HepG2 (cell line): ENCODE measurements around the gene HSPB9. TPM values are rescaled to one million over a fixed set of nuclear protein-coding genes. Genes with fewer than 3 reads are reported as not detected.
A peak's percentile ranks its signal among the peaks of the same experiment; 100 is the strongest.

Source experiments
- DMTF1 ChIP-seq: sonication (generic); formaldehyde crosslinking; IDR thresholded peaks from 2 replicates; pipeline ENCODE4 v1.4.0; 2020; ENCODE audit warnings: mild to moderate bottlenecking, missing genetic modification reagents
- GATAD2A ChIP-seq: IDR thresholded peaks from 2 replicates; pipeline ENCODE4 v1.6.1; 2016
- POLR2A ChIP-seq, 2 experiments: IDR thresholded peaks; 2 replicates each; pipeline ENCODE4 v1.6.1; 2011; ENCODE audit warnings: low read depth in 2 of 2, low read length in 2 of 2, mild to moderate bottlenecking in 1 of 2, moderate library complexity in 1 of 2; ENCODE audit not compliant: insufficient read depth in 1 of 2
- RARA ChIP-seq: IDR thresholded peaks from 2 replicates; pipeline ENCODE4 v1.6.1; 2016; ENCODE audit warnings: missing genetic modification reagents, missing compliant biosample characterization
- SOX13 ChIP-seq, 3 experiments: fragments of 450-650 bp in 1 of 3; sonication (generic) in 1 of 3; formaldehyde crosslinking in 1 of 3; IDR thresholded peaks in 2 of 3; conservative IDR thresholded peaks in 1 of 3; 2 replicates each; pipeline versions ENCODE4 v1.5.0 to v1.6.1; 2016 to 2020; ENCODE audit warnings: antibody characterized with exemption in 1 of 3, mild to moderate bottlenecking in 1 of 3, missing compliant biosample characterization in 1 of 3, missing genetic modification reagents in 1 of 3, moderate library complexity in 1 of 3
- TCF12 ChIP-seq, 2 experiments: fragments of 450-650 bp in 1 of 2; sonication (generic) in 1 of 2; formaldehyde crosslinking in 1 of 2; IDR thresholded peaks; 2 replicates each; pipeline versions ENCODE4 v1.6.1 to v1.8.0; 2017 to 2022; ENCODE audit warnings: antibody characterized with exemption in 1 of 2, mild to moderate bottlenecking in 1 of 2, missing genetic modification reagents in 1 of 2, moderate library complexity in 1 of 2
- ZBTB44 ChIP-seq: sonication (generic); formaldehyde crosslinking; IDR thresholded peaks from 2 replicates; pipeline ENCODE4 v1.4.0; 2020; ENCODE audit warnings: missing genetic modification reagents
- ZFP37 ChIP-seq: sonication (generic); formaldehyde crosslinking; IDR thresholded peaks from 2 replicates; pipeline ENCODE4 v1.4.0; 2020; ENCODE audit warnings: missing genetic modification reagents, borderline replicate concordance
- ZNF225 ChIP-seq: sonication (generic); formaldehyde crosslinking; IDR thresholded peaks from 2 replicates; pipeline ENCODE4 v1.4.0; 2020; ENCODE audit warnings: mild to moderate bottlenecking, missing genetic modification reagents
- ZNF264 ChIP-seq: sonication (generic); formaldehyde crosslinking; IDR thresholded peaks from 2 replicates; pipeline ENCODE4 v1.4.0; 2020; ENCODE audit warnings: missing genetic modification reagents
- polyA plus RNA-seq, 8 experiments: library from polyadenylated mRNA; depleted of rRNA in 3 of 8; stranded (reverse) in 7 of 8; unstranded in 1 of 8; fragments of >200 nt; fragmentation: Illumina TruSeq in 4 of 8; extraction: Trizol in 4 of 8; gene quantifications; 2 replicates each; pipeline versions ENCODE4 v1.2.1 to v1.2.3, GENCODE V29; 2011 to 2016; ENCODE audit warnings: low read depth in 4 of 8, missing spikeins in 1 of 8, mixed read lengths in 1 of 8; ENCODE audit not compliant: insufficient read depth in 1 of 8
- total RNA-seq, 5 experiments: library from RNA; depleted of rRNA; stranded (reverse); fragments of >200 nt; fragmentation: Illumina TruSeq; extraction: Trizol; gene quantifications; 2 replicates each; pipeline ENCODE4 v1.2.3, GENCODE V29; 2016; ENCODE audit warnings: low read depth in 1 of 5
- TF ChIP-seq, protein P1 (sequence below), 2 experiments: fragments of 450-650 bp in 1 of 2; sonication (generic) in 1 of 2; formaldehyde crosslinking in 1 of 2; IDR thresholded peaks; 2 replicates each; pipeline versions ENCODE4 v1.6.1 to v1.8.0; 2016 to 2022; ENCODE audit warnings: antibody characterized with exemption in 1 of 2, mild to moderate bottlenecking in 1 of 2, missing genetic modification reagents in 1 of 2
- TF ChIP-seq, protein P2 (sequence below): IDR thresholded peaks from 2 replicates; pipeline ENCODE4 v1.6.1; 2016; ENCODE audit warnings: missing compliant biosample characterization, missing genetic modification reagents, borderline replicate concordance

HSPB9 gene
- total and polyA plus RNA-seq, 2 of the 13 experiments (the other 11 are each of a cell fraction or from before 2014, with no cell fraction given) = 0.05 to 0.24 TPM

GRCh38 chr17:42135664-42136653 is 13.4 kb downstream of the HSPB9 start (continued):
- TF ChIP-seq GATAD2A = peak; percentile 82
- 0 out of 2 replicates have a peak, but pooled peaks have one; percentile 29 for TF ChIP-seq SOX13 (IDR thresholded peaks at IDR 0.05)
- TF ChIP-seq SOX13 (CRISPR knock-in tag; conservative IDR thresholded peaks at IDR 0.05 in 1 of 2, IDR thresholded peaks at IDR 0.05 in 1 of 2) = peak in 1 of 2 experiments; percentile 66; a peak in 1 of 4 replicates
- no peak for TF ChIP-seq ZBTB44 (CRISPR knock-in tag)
- TF ChIP-seq RARA = peak; percentile 95
- TF ChIP-seq DMTF1 = no peak
- no peak for TF ChIP-seq ZNF225 (CRISPR knock-in tag)
- TF ChIP-seq, protein P1, sequence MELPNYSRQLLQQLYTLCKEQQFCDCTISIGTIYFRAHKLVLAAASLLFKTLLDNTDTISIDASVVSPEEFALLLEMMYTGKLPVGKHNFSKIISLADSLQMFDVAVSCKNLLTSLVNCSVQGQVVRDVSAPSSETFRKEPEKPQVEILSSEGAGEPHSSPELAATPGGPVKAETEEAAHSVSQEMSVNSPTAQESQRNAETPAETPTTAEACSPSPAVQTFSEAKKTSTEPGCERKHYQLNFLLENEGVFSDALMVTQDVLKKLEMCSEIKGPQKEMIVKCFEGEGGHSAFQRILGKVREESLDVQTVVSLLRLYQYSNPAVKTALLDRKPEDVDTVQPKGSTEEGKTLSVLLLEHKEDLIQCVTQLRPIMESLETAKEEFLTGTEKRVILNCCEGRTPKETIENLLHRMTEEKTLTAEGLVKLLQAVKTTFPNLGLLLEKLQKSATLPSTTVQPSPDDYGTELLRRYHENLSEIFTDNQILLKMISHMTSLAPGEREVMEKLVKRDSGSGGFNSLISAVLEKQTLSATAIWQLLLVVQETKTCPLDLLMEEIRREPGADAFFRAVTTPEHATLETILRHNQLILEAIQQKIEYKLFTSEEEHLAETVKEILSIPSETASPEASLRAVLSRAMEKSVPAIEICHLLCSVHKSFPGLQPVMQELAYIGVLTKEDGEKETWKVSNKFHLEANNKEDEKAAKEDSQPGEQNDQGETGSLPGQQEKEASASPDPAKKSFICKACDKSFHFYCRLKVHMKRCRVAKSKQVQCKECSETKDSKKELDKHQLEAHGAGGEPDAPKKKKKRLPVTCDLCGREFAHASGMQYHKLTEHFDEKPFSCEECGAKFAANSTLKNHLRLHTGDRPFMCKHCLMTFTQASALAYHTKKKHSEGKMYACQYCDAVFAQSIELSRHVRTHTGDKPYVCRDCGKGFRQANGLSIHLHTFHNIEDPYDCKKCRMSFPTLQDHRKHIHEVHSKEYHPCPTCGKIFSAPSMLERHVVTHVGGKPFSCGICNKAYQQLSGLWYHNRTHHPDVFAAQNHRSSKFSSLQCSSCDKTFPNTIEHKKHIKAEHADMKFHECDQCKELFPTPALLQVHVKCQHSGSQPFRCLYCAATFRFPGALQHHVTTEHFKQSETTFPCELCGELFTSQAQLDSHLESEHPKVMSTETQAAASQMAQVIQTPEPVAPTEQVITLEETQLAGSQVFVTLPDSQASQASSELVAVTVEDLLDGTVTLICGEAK (IDR thresholded peaks at IDR 0.05) = no peak
- TF ChIP-seq, protein P1 (CRISPR knock-in tag; IDR thresholded peaks at IDR 0.05) = no peak
- TF ChIP-seq POLR2A (IDR thresholded peaks at IDR 0.05; ENCODE audit: insufficient read depth in 1 of 2, low read depth in 2 of 2, low read length in 2 of 2) = no peak
- TF ChIP-seq TCF12 (IDR thresholded peaks at IDR 0.05) = no peak
- no peak for TF ChIP-seq TCF12 (CRISPR knock-in tag; IDR thresholded peaks at IDR 0.05)
- TF ChIP-seq ZNF264 (CRISPR knock-in tag) = 0 out of 2 replicates have a peak, but pooled peaks have one; percentile 40
- TF ChIP-seq, protein P2, sequence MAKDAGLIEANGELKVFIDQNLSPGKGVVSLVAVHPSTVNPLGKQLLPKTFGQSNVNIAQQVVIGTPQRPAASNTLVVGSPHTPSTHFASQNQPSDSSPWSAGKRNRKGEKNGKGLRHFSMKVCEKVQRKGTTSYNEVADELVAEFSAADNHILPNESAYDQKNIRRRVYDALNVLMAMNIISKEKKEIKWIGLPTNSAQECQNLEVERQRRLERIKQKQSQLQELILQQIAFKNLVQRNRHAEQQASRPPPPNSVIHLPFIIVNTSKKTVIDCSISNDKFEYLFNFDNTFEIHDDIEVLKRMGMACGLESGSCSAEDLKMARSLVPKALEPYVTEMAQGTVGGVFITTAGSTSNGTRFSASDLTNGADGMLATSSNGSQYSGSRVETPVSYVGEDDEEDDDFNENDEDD (CRISPR knock-in tag) = peak; percentile 48; the same call in 1 of the 2 replicates
- 0 out of 2 replicates have a peak, but pooled peaks have one; percentile 36 for TF ChIP-seq ZFP37 (CRISPR knock-in tag)
